Calu3 (cell line): ENCODE measurements around the gene KBTBD4. TPM values are rescaled to one million over a fixed set of nuclear protein-coding genes. Genes with fewer than 3 reads are reported as not detected.

Experiments
- BruUV-seq: library from RNA; stranded (reverse); fragments of 400-500 nt; replicated peaks from 2 replicates; lab custom pipeline; 2021; lab: Mats Ljungman, UMichigan
- CTCF ChIA-PET: fragments of 300-600 bp; sonication (Branson Sonifier 250); formaldehyde crosslinking; loops from one replicate; lab custom pipeline; 2022; ENCODE audit warnings: antibody characterized with exemption; lab: Charles Lee
- DNase-seq: peaks from one replicate; pipeline ENCODE4 v3.0.0; 2022
- H3K27ac Mint-ChIP-seq: one replicate; pipeline ENCODE4 v1.8.0; 2022; ENCODE audit warnings: mixed read lengths; ENCODE audit not compliant: unreplicated experiment
- H3K27me3 Mint-ChIP-seq: one replicate; pipeline ENCODE4 v1.8.0; 2022; ENCODE audit warnings: mixed read lengths; ENCODE audit not compliant: unreplicated experiment
- H3K36me3 Mint-ChIP-seq: one replicate; pipeline ENCODE4 v1.8.0; 2022; ENCODE audit warnings: mild to moderate bottlenecking, moderate library complexity, mixed read lengths; ENCODE audit not compliant: insufficient read depth, unreplicated experiment
- H3K4me1 Mint-ChIP-seq: one replicate; pipeline ENCODE4 v1.8.0; 2022; ENCODE audit warnings: mild to moderate bottlenecking, low read depth, mixed read lengths; ENCODE audit not compliant: unreplicated experiment
- H3K4me3 Mint-ChIP-seq: one replicate; pipeline ENCODE4 v1.8.0; 2022; ENCODE audit warnings: mild to moderate bottlenecking, low read depth, moderate library complexity, mixed read lengths; ENCODE audit not compliant: unreplicated experiment
- H3K9me3 Mint-ChIP-seq: one replicate; pipeline ENCODE4 v1.8.0; 2022; ENCODE audit warnings: low read depth, mixed read lengths; ENCODE audit not compliant: unreplicated experiment
- intact Hi-C: fragments of 100-400 bp; cut with micrococcal nuclease; formaldehyde crosslinking; loops from one replicate; pipeline ENCODE4 v1.10.0; 2022; ENCODE audit not compliant: unreplicated experiment
- total RNA-seq: library from RNA; stranded (reverse); gene quantifications from 2 replicates; pipeline ENCODE4 v1.2.3, GENCODE V29; 2022
- TF ChIP-seq, protein P1 (sequence below): fragments of 200-600 bp; IDR thresholded peaks from one replicate; pipeline ENCODE4 v1.8.0; 2022; ENCODE audit warnings: antibody characterized with exemption; ENCODE audit not compliant: unreplicated experiment

The KBTBD4 gene
- total RNA-seq, 1 experiment from 2014 or later = 14.6 TPM

- H3K4me3 Mint-ChIP-seq = no peak within 1 kb of the TSS
- intact Hi-C loops = no loop called here
- no peak for DNase-seq
- H3K4me1 Mint-ChIP-seq = no peaks in the 10 kb centered on the region
- no peaks in the 10 kb centered on the region for H3K36me3 Mint-ChIP-seq
- no peak within 1 kb of the TSS for H3K27ac Mint-ChIP-seq
- TF ChIP-seq, protein P1, sequence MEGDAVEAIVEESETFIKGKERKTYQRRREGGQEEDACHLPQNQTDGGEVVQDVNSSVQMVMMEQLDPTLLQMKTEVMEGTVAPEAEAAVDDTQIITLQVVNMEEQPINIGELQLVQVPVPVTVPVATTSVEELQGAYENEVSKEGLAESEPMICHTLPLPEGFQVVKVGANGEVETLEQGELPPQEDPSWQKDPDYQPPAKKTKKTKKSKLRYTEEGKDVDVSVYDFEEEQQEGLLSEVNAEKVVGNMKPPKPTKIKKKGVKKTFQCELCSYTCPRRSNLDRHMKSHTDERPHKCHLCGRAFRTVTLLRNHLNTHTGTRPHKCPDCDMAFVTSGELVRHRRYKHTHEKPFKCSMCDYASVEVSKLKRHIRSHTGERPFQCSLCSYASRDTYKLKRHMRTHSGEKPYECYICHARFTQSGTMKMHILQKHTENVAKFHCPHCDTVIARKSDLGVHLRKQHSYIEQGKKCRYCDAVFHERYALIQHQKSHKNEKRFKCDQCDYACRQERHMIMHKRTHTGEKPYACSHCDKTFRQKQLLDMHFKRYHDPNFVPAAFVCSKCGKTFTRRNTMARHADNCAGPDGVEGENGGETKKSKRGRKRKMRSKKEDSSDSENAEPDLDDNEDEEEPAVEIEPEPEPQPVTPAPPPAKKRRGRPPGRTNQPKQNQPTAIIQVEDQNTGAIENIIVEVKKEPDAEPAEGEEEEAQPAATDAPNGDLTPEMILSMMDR = no peak
- BruUV-seq = no TSS peak
- H3K9me3 Mint-ChIP-seq = no peaks in the 10 kb centered on the region
- H3K27me3 Mint-ChIP-seq = peaks cover 56% of the 10 kb centered on the region
- CTCF ChIA-PET = no interaction called here
These were observed 15.4 kb upstream of the KBTBD4 start, which contains the start of gene C1QTNF4 for GRCh38 chr11:47593934-47594855. TSS of gene C1QTNF4 (minus strand) at chr11:47594411. CDS start at chr11:47590810, 3,601 bp downstream.

DNA sequence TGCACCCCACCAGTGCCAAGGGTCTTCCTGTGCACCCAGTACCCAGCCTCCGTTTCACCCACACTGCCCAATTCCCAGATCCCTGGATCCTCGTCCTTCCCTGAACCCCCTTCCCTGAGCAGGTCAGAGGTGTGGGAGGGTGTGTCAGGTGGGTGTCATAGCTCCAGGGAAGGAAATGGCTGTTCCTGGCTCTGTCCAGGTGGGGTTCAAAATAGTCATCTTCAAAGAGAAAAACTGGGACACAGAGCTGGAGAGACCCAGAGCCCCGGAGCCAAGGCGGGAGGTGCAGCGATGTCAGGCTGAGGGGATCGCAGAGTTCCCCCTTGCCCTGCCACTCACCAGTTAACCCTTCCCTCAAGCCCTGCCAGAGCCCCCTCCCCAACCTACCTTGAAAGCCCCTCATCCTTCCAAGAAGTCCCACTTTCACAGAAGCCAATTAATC is 14.7 kb upstream of the KBTBD4 start:
- H3K4me1 Mint-ChIP-seq = no peaks in the 10 kb centered on the region
- CTCF ChIA-PET = no interaction called here
- no peaks in the 10 kb centered on the region for H3K9me3 Mint-ChIP-seq
- intact Hi-C loops = no loop called here
- DNase-seq = no peak
- no peak overlapping the region for H3K4me3 Mint-ChIP-seq
- TF ChIP-seq, protein P1 = no peak
- peaks cover 50% of the 10 kb centered on the region for H3K27me3 Mint-ChIP-seq
- H3K27ac Mint-ChIP-seq = no peak overlapping the region
- no peaks in the 10 kb centered on the region for H3K36me3 Mint-ChIP-seq
- no TSS peak for BruUV-seq

- TF ChIP-seq, protein P1 = no peak
- intact Hi-C loops = no loop called here
- no peak overlapping the region for H3K4me3 Mint-ChIP-seq
- H3K27me3 Mint-ChIP-seq = peaks cover 47% of the 10 kb centered on the region
- no peak for DNase-seq
- H3K4me1 Mint-ChIP-seq = no peaks in the 10 kb centered on the region
- H3K36me3 Mint-ChIP-seq = no peaks in the 10 kb centered on the region
- BruUV-seq = no TSS peak
- CTCF ChIA-PET = no interaction called here
- no peak overlapping the region for H3K27ac Mint-ChIP-seq
- no peaks in the 10 kb centered on the region for H3K9me3 Mint-ChIP-seq
These were observed 14.2 kb upstream of the KBTBD4 start for GRCh38 chr11:47592970-47593369.

DNA sequence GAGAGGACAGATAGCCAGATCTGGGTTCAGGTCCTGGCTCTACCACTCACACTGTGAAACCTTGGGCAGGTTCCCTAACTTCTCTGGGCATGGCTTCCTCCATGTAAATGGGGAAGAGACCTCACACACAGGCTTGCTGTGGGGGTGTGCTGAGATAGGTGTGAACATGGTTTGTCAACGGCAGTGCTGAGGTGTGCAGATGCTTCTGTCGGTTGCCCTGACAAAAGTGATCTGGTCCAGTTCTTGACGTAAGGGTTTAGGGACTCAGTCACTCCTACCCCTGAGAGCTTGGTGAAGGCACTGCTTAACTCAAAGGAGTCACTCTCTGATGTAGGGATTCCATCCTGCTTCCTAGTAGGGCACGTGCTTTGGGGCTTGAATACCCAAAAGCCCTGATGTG is 13.5 kb upstream of the KBTBD4 start:
- Mint-ChIP-seq H3K4me3 (no peak overlapping the region), H3K27ac (no peak overlapping the region), H3K9me3 (no peaks in the 10 kb centered on the region), H3K36me3 (no peaks in the 10 kb centered on the region), H3K4me1 (no peaks in the 10 kb centered on the region), H3K27me3 (peaks cover 47% of the 10 kb centered on the region)
- CTCF ChIA-PET = no interaction called here
- TF ChIP-seq, protein P1 = no peak
- intact Hi-C loops = no loop called here
- no TSS peak for BruUV-seq
- no peak for DNase-seq
